Measurements from ENCODE around the gene KATNB1. TPM values are rescaled to one million over a fixed set of nuclear protein-coding genes. Genes with fewer than 3 reads are reported as not detected.

Gene KATNB1
- total and polyA plus RNA-seq, 4 donors, result 14.9 to 39.3 (median 20.1) TPM

DNA sequence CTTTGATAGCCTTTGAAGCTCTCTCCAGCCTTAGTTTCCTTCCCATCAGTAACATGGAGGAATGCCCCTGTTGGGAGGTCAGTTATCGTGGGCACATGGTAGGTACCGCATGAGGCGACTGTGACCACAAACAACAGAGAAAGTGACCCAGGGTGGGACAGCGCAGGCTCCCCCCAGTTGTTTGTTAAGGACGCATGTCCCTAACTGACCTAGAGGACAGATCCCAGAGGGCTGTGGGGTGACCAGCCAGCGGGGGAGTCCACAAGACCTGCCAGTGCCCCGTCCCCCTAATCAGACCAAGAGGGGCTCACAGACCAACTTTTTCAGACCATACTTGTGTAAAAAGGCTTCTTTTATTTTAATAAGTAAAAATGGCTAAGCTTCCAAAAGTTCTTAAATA, 22.3 kb downstream of the KATNB1 start:
- 93 to 96% methylated on average over 7 of the region's 7 CpGs for WGBS, 2 donors
- Histone ChIP-seq H3K9ac (ENCODE audit: insufficient read depth in 1 of 2, low read length in 2 of 2) (no peak overlapping the region), H3K4me3 (no peak overlapping the region), H3K27ac (ENCODE audit: low read depth in 1 of 2, low read length in 1 of 2) (no peak overlapping the region), H3K9me3 (ENCODE audit: control insufficient read depth in 4 of 4, insufficient read depth in 3 of 4, low read length in 3 of 4) (no peaks in the 10 kb centered on the region), H3K36me3 (ENCODE audit: control insufficient read depth in 4 of 4, insufficient read depth in 4 of 4, low read length in 4 of 4) (peaks cover 0 to 65% (median 16%) of the 10 kb centered on the region in 4 donors), H3K4me1 (ENCODE audit: control insufficient read depth in 5 of 5, insufficient read depth in 5 of 5, low read length in 5 of 5) (peaks cover 0 to 4% (median 0%) of the 10 kb centered on the region in 5 donors), H3K27me3 (ENCODE audit: control insufficient read depth in 3 of 3, insufficient read depth in 3 of 3, low read length in 2 of 3) (no peaks in the 10 kb centered on the region)
- no peak for ATAC-seq (ENCODE audit: insufficient read depth, low FRiP score)
- DNase-seq, result no peak
- TF ChIP-seq CTCF (IDR thresholded peaks at IDR 0.05; ENCODE audit: control extremely low read depth, extremely low read depth), result no peak

GRCh38 chr16:57758331-57759117, 23.0 kb downstream of the KATNB1 start:
- no peak for ATAC-seq (ENCODE audit: insufficient read depth, low FRiP score)
- peak overlapping the region in 1 of 2 donors; percentile 14 for H3K27ac ChIP-seq (ENCODE audit: low read depth in 1 of 2, low read length in 1 of 2)
- peaks cover 0 to 66% (median 16%) of the 10 kb centered on the region in 4 donors for H3K36me3 ChIP-seq (ENCODE audit: control insufficient read depth in 4 of 4, insufficient read depth in 4 of 4, low read length in 4 of 4)
- peak in 1 of 3 donors; percentile 8 for DNase-seq
- H3K9me3 ChIP-seq (ENCODE audit: control insufficient read depth in 4 of 4, insufficient read depth in 3 of 4, low read length in 3 of 4), result no peaks in the 10 kb centered on the region
- TF ChIP-seq CTCF (IDR thresholded peaks at IDR 0.05; ENCODE audit: control extremely low read depth, extremely low read depth), result no peak
- H3K27me3 ChIP-seq (ENCODE audit: control insufficient read depth in 3 of 3, insufficient read depth in 3 of 3, low read length in 2 of 3), result no peaks in the 10 kb centered on the region
- no peak overlapping the region for H3K9ac ChIP-seq (ENCODE audit: insufficient read depth in 1 of 2, low read length in 2 of 2)
- H3K4me1 ChIP-seq (ENCODE audit: control insufficient read depth in 5 of 5, insufficient read depth in 5 of 5, low read length in 5 of 5), result peaks cover 0 to 4% (median 0%) of the 10 kb centered on the region in 5 donors
- H3K4me3 ChIP-seq, result no peak overlapping the region
- 81 to 85% methylated on average over 28 to 33 of the region's 33 CpGs for WGBS, 2 donors

DNA sequence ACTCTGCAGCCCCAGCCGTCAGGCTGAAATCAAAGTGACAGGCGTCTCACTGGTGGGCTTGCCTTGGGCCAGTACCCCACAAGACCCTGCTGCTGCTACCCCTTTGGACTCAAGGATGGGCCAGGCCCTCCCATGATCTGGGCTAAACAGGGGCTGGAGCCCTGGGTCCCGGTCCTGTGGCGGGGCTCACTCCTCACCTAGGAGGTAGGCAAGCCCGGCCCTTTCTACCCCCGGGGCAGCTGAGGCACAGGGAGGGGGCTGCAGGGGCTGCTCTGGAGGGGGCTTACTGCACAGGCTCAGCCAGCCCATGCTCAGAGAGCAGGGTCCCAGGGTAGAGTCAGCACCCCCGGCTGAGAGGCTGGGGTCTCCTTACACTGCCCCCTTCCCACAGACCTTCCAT, 23.6 kb downstream of the KATNB1 start:
- no peak for DNase-seq
- TF ChIP-seq CTCF (IDR thresholded peaks at IDR 0.05; ENCODE audit: control extremely low read depth, extremely low read depth), result no peak
- no peaks in the 10 kb centered on the region for H3K9me3 ChIP-seq (ENCODE audit: control insufficient read depth in 4 of 4, insufficient read depth in 3 of 4, low read length in 3 of 4)
- peaks cover 0 to 4% (median 0%) of the 10 kb centered on the region in 5 donors for H3K4me1 ChIP-seq (ENCODE audit: control insufficient read depth in 5 of 5, insufficient read depth in 5 of 5, low read length in 5 of 5)
- H3K9ac ChIP-seq (ENCODE audit: insufficient read depth in 1 of 2, low read length in 2 of 2), result no peak overlapping the region
- peaks cover 0 to 63% (median 17%) of the 10 kb centered on the region in 4 donors for H3K36me3 ChIP-seq (ENCODE audit: control insufficient read depth in 4 of 4, insufficient read depth in 4 of 4, low read length in 4 of 4)
- H3K27ac ChIP-seq (ENCODE audit: low read depth in 1 of 2, low read length in 1 of 2), result no peak overlapping the region
- WGBS, 2 donors, result 85 to 86% methylated on average over 5 to 7 of the region's 7 CpGs
- no peaks in the 10 kb centered on the region for H3K27me3 ChIP-seq (ENCODE audit: control insufficient read depth in 3 of 3, insufficient read depth in 3 of 3, low read length in 2 of 3)
- ATAC-seq (ENCODE audit: insufficient read depth, low FRiP score), result no peak
- H3K4me3 ChIP-seq, result no peak overlapping the region

Measured in lung (tissue), 12 donors.